HG03432 (cell line): Measurements from ENCODE around the gene PODN.
A peak's percentile ranks its signal among the peaks of the same experiment; 100 is the strongest.

Source experiments
- ATAC-seq: cut with Tn5 transposase; IDR thresholded peaks from one replicate; pipeline ENCODE4 v1.9.1; 2021; ENCODE audit warnings: mild to moderate bottlenecking, moderate library complexity; ENCODE audit not compliant: unreplicated experiment

Gene PODN, protein sequence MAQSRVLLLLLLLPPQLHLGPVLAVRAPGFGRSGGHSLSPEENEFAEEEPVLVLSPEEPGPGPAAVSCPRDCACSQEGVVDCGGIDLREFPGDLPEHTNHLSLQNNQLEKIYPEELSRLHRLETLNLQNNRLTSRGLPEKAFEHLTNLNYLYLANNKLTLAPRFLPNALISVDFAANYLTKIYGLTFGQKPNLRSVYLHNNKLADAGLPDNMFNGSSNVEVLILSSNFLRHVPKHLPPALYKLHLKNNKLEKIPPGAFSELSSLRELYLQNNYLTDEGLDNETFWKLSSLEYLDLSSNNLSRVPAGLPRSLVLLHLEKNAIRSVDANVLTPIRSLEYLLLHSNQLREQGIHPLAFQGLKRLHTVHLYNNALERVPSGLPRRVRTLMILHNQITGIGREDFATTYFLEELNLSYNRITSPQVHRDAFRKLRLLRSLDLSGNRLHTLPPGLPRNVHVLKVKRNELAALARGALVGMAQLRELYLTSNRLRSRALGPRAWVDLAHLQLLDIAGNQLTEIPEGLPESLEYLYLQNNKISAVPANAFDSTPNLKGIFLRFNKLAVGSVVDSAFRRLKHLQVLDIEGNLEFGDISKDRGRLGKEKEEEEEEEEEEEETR

DNA sequence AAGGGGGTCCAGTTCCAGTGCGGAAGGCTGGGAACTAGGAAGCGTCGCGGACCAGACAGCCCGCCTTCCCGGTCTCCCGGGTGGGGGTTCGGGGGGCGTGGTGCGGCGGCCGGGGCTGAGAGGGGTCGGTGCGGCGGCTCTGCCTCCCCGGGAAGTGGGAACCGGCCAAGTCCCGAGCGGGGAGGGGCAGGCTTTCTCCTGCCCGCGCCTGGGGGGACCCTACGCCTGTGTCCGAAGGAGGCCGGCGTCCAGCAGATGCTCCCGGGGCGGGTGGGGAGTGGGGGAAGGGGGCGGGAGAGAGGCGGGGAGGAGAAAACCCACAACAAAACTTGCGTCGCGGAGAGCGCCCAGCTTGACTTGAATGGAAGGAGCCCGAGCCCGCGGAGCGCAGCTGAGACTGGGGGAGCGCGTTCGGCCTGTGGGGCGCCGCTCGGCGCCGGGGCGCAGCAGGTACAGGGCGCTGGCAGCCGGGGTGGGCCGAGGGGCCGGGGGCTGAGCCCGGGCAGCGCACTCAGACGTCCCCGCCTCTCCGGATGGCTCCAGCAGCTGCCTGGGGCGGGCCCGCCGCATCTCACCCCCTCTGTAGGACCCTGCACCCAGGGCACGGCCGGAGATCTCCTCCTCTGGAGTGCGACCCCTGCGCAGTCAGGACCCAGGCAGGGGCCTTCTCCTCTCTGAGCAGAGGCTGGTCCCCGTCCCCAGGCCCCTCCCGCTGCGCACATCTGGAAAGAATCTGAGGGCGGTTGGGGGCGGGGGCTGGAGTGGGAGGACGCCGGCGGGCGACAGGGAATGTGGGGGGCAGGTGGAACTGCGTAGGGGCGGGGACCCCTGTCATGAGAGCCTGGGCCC lies at the start of gene PODN:
Gene PODN (plus strand): TSS at position 355 of the 849 bp plus-strand sequence. CDS start 7,643 bp downstream, outside the sequence.
- ATAC-seq: no peak

DNA sequence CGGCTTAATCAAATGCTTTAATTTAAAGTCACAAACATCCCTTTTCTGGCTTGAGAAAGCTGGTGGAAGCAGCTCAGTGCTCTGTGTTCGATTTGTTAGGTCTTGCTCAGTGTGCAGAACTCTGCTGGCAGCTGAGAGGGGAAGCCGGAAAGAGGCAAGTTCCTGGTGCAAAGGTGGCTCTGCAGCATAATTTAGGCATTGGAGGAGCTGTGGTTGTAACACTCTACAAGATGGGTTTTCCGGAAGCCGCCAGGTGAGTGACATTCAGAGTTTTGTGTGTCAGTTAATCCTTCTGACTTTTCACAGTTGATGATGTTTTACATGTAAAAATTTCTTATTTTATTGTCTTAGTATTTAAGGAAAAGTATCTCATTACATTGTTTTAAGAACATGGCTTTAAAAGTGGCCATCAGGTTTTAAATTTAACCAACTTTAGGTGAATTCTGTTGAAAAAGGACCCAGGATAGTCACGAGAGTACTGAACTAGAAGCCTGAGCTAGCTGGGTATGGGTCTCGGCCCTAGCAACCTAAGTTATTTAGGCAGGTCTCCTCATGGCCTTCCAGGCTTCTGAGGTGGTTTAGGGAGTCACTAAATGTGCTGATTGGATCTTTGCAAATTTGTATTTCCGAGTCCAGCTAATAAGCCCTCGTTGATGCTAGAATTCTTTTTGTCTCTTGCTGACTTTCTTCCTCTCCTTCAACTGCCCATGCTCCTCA lies 47.1 kb upstream of the PODN start:
- ATAC-seq: peak; percentile 91

DNA sequence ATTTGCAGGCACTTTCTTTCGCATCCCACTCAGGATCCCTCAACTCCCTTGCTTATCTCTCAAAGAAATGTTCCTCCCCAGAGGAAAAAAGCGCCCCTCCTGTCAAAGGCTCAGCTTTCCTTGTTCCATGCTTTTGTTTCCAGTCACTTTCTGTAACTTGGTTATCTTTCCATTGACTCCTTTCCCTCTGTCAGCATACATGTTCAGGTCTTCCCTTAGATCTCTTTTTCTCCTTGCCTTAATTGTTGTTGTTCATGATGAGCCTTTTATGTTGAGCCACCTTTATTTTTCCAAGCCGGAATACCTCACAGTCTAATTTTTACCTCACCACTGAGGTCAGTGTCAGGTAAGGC lies 46.5 kb upstream of the PODN start:
- no peak for ATAC-seq

DNA sequence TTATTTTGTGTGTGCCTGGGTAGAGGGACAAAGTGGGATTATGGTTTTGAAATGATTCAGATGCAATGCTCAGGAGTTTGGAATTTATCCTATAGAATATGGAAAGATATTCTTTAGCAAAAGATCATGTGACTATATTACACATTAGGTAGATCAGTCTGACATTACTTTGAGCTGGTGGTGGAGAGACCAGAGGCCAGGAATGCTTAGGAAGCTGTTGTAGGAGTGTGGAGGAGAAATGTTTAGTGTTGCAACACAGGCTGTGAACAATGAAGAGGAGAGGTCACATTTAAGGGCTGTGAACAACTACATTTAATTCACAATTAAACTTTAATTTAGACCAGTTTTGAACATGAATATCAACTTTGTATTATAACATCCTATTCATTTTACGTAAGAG lies 45.3 kb upstream of the PODN start:
- no peak for ATAC-seq

DNA sequence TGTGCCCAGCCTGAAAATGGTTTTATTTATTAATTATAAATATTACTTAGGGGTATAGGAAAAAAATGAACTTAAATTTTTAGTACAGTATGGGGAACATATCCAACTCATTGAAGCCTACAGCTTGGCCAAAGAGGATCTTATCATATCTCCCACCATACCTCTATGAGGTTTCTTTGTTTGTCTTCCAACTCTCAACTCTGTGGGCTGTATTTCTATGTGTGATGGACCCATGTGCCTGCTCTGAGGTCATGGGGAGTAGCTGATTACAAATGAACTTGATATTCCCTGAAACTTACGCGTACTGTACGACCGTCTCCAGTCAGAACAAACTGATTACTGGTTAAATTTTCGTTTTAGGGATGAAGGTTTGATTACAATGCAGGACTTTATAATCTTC lies 41.4 kb upstream of the PODN start:
- ATAC-seq: no peak

DNA sequence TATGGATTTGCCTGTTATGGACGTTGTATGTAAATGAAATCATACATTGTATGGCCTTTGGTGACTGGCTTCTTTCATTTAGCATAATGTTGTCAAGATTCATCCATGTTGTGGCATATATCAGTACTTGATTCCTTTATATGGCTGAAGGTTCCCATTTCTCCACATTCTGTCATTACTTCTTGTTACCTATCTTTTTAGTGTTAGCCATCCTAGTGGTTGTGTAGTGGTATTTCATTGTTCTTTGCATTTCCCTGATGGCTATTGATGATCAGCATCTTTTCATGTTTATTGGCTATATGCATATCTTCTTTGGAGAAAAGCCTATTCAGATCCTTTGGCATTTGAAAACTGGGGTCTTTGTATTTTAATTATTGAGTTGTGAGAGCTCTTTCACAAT lies 39.8 kb upstream of the PODN start:
- ATAC-seq: no peak

DNA sequence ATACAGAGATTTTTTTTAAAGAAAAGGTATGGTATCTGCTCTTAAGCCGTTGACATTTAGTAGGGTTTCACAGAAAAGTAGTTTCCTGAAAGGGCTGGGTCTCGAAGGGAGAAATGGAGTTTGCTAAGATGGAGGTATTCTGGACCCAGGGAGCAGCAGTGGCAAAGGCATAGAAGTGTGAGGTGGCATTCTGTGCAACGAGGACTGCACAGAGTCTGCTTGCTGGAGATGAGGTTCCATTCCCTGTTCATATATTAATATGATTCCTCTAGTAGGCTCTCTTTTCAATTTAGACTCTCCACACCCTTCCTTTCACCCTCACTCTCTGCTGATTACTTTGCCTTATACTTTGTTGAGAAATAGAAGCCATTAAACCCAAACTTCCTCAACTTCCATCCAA lies 38.5 kb upstream of the PODN start:
- ATAC-seq: no peak

DNA sequence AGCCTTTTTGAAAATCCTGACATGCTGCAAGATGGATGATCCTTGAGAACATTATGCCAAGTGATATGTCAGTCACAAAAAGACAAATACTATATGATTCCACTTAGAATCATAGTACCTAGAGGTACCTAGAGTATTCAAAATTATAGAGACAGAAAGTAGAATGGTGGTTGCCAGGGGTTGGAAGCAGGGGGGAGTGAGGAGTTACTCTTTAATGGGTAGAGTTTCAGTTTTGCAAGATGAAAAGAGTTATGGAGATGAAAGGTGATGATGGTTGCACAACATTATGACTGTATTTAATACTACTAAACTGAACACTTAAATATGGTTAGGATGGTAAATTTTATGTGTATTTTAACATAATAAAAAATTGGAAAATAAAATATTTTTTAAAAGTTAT lies 37.9 kb upstream of the PODN start:
- ATAC-seq: no peak

DNA sequence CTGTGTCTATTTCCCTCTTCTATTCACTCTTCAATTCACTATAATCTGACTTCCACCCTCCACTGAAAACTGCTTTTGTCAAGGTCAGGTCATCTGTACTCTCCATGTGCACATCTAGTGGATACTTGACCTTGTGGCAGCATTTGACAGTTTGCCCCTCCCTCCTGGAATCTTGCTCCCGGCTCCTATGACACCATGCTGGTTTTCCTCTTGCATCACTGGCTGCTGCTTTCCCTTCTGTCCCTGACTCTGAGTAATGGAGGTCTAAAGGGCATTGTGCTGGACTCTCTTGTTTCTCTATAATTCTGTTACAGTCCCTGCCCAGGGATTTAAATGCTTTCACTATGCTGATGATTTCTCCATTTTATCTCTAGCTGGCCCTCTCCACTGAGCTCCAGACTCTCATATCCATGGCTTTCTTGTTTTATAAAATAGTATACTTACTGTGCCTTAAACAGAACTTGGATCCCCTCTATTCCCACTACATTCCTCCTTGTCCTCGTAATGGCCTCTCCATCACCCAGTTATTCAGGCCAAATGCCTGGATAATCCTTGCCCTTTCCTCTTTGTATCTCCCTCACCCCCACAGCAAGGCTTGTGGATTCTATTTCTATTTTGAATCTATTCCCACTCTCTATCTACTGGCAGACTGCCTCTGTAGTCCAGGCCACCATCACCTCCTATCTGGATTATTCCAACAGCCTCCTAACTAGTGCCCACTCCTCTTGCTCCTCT lies 36.8 kb upstream of the PODN start:
- ATAC-seq: no peak

DNA sequence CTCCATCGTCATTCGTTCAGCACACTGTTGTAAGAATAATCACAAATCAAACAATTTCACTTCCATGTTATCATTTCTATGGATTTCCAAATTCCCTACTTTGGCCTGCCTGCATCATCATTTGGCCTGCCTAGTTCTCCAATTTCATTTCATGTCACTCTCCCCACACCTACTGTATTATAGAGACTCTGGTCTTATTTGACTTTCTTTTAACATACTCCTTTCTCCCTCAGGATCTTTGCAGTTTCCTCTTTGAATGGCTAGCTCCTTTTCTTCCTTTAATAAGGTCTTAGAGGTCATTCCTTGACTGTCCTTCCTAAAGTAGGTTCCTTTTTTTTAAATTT lies 36.3 kb upstream of the PODN start:
- ATAC-seq: no peak

DNA sequence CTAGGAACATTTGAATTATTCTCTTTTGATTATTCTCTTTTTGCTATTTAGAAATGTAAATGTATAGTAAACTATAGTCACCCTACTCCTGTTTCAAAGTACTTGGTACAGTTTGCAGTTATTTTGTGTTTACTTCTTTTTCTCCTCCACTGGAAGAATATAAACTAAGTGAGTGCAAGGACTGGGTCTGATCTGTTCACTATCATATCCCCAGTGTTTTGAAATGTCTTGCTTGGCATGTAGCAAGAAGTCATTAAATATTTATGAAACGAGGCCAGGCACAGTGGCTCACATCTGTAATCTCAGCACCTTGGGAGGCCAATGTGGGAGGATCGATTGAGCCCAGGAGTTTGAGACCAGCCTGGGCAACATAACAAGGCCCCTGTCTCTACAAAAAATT lies 35.8 kb upstream of the PODN start:
- no peak for ATAC-seq

DNA sequence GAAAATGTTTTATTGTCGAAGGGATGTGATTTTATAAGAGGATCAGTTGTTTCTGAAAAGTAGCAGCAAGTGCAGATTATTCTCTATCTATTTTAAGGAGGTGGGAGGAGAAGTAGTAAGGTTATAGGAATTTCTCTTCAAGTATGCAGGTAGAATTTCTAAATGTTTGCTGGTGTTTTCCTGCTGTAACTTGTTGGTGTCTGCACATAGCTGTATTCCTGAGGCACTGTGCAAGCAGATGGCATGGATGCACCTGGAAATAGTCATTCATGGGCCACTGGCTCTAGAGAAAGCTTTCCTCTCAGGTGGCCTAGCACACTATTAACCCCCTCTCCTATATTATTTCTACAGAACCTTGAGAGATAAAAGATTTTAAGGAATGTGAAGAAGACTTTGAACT lies 30.3 kb upstream of the PODN start:
- ATAC-seq: no peak

DNA sequence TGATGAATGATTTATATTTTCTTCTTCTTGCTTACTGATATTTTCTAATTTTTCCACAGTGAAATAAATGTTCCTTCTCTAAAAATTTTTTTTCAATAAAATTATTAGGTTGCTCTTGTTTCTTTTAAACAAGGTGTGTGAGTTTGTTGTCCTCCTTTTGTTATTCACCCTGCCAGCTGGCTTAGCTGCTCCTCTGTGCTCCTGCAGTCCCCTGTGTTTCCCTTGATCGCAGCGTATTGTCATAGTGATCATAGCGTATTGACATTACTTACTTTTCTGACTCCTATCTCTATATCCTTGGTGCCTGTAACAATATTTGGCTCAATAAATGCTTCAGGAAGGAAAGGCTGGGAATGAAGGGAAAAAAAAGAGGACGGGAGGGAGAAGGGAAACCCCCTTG lies 24.9 kb upstream of the PODN start:
- no peak for ATAC-seq

DNA sequence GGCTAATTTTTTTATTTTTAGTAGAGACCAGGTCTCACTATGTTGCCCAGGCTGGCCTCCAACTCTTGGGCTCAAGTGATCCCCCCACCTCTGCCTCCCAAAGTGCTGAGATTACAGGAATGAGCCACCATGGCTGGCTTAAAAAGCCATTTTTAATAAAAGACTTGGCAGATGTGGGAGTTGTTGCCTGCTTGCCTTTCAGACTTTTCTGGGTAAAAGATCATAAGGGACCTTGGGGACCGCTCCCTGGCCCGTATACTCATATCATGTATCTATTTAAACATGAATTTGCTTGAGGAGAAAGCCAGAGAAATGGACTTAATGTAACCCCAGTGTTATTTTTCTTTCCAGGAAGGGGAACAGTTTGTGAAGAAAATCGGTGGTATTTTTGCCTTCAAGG lies 23.4 kb upstream of the PODN start:
- ATAC-seq: no peak

DNA sequence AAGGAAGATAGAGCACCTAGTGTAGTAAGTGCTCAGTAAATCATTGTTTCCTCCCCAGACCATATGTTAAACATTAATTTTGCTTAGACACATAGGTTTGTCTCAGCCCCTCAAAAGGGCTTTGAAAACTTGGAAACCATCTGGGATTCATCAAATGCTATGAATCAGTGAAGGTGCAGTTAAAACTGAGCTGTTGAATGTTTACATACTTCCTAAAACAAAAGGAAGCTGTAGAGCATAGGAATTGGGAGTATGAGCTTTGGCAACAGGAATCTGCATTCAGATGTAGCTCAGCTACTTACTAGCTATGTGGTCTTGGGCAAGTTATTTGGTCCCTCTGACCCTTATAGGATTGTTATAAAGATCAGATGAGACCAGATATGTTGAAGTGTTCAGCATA lies 18.7 kb upstream of the PODN start:
- no peak for ATAC-seq

DNA sequence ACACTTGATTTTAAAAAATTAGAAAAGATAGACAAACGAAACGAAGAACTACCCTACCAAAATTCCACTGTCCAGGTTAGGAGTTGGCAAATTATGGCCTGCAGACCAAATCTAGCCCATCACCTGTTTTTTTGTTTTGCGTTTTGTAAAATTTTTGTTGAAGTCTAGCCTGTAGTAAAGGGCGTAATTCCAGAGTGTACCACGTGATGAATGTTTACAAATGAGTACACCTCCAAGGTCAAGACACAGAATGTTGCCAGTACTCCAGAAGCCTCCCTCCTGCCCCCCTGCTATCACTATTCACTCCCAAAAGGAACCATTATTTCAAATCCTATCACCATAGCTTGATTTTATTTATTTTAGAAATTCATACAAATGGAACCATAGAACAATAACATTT lies 17.1 kb upstream of the PODN start:
- no peak for ATAC-seq

DNA sequence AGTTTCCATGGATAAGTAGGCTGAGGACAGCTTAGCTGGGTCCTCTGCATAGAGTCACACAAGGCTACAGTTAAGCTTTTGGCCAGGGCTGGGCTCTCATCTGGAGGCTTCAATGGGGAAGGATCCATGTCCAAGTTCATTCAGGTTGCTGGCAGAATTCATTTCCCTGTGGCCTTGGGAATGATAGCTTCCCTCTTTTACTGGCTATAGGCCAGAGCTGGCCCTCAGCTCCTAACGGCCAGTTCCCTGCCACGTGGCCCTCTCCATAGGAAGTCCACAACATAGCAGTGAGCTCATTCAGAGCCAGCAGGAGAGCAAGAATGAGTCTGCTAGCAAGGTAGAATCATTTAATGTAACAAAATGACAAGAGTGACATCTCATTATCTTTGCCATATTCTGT lies 15.1 kb upstream of the PODN start:
- ATAC-seq: no peak

DNA sequence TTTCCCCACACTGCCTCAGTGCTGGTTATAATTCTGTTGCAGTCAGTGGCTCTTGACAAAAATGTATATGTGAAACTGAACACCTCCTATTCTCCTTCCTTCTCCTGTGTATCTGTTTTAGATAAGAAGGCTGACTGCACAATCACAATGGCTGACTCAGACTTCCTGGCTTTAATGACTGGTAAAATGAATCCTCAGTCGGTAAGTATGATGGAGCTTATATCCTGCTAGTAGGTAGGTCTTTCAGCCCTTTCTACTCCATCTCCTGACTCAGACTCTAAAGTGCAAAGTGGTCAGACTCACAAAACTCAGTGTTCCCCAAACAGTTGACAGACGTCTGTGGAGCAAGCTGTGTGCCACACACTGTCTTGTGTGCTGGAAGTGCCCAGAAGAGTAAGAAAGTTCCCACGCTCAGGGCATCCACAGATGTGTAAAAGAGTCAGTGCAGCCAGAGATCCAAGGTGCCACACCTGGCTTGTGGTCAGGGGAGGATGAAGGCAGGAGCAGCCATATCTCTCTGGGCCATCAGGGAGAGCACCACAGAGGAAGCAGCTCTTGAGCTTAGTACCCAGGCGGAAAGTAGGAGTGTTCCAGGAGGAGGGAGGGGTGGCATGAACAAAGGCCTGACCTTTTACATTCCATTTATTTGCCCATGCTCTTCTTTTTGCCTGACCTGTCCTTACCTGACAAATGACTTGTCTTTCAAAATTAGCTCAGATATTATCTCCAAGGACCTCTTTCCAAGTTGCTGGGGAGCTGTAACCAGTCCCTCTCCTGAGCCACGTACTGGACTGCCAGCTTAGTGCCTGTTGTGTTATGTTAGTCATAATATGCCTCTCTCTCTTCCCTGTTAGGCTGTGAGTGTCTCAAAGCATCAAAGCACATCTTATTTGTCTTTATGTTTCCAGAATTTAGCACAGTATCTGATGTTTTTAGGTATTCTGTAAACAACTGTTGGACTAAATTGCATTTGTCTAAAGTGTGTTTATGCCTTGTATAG lies 14.0 kb upstream of the PODN start:
- ATAC-seq: no peak

DNA sequence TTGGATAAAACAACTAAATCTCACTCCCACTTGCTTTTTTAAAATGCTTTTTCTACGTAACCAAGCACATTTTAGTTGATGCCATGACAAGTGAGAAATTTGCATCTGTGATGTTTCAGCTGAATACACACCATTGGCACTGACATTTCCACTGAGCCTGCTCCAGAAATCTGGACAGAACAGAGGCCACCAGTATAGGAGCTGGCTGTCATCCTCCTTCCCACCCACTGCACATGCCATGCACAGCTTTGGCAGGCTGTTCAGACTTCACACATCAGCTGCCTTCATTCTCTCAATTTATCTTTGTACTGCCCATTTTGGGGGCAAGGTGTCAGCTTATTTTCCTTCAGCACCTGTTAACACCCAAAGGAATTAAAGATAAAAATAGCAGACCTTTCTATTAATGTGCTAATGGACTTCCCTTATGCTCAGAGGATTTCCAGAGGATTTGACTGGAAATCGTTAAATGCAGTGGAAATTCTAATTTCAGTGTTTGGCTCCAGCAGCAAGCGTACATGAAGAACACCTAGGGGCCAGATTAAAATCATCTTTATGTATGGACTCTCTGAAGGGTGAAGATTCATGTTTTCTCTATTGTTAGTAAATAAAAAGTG lies 12.9 kb upstream of the PODN start:
- ATAC-seq: no peak
